Mononuclear cell (primary cell): ENCODE results near the gene MPZ. TPM values are rescaled to one million over a fixed set of nuclear protein-coding genes. Genes with fewer than 3 reads are reported as not detected.

Experiments
- total RNA-seq: library from RNA; depleted of rRNA; stranded (reverse); fragments of >200 nt; gene quantifications from one replicate; pipeline ENCODE4 v1.2.3, GENCODE V29; 2012

The MPZ gene
- total RNA-seq, 1 donor, result 1.0 TPM

Other genes starting within 250 kb of the MPZ start
- gene ARHGAP30, start 240.1 kb downstream of the MPZ start, total RNA-seq, result 60.3 TPM
- gene NECTIN4, start 220.4 kb downstream of the MPZ start, total RNA-seq, result 1.4 TPM
- not detected for gene KLHDC9, start 211.6 kb downstream of the MPZ start, total RNA-seq
- 20.0 TPM for gene PFDN2, start 191.9 kb downstream of the MPZ start, total RNA-seq
- 9.0 TPM for gene NIT1, start 191.9 kb downstream of the MPZ start, total RNA-seq
- 27.2 TPM for gene DEDD, start 177.3 kb downstream of the MPZ start, total RNA-seq
- gene UFC1, start 156.0 kb downstream of the MPZ start, total RNA-seq, result 118 TPM
- gene USP21, start 150.5 kb downstream of the MPZ start, total RNA-seq, result 11.1 TPM
- 5.1 TPM for gene PPOX, start 143.5 kb downstream of the MPZ start, total RNA-seq
- gene B4GALT3, start 132.5 kb downstream of the MPZ start, total RNA-seq, result 18.7 TPM
- gene ADAMTS4, start 110.9 kb downstream of the MPZ start, total RNA-seq, result 0.21 TPM
- gene NDUFS2, start 107.6 kb downstream of the MPZ start, total RNA-seq, result 38.0 TPM
- gene FCER1G, start 94.7 kb downstream of the MPZ start, total RNA-seq, result 190 TPM
- gene APOA2, start 86.3 kb downstream of the MPZ start, total RNA-seq, result not detected
- gene TOMM40L, start 83.9 kb downstream of the MPZ start, total RNA-seq, result 10.0 TPM
- gene NR1I3, start 71.8 kb downstream of the MPZ start, total RNA-seq, result 0.31 TPM
- not detected for gene PCP4L1, start 51.2 kb downstream of the MPZ start, total RNA-seq
- 22.7 TPM for gene SDHC, start 4.4 kb upstream of the MPZ start, total RNA-seq
- gene CFAP126, start 57.9 kb upstream of the MPZ start, total RNA-seq, result not detected
- gene FCGR2A, start 195.5 kb upstream of the MPZ start, total RNA-seq, result 182 TPM
- gene HSPA6, start 214.6 kb upstream of the MPZ start, total RNA-seq, result 2.8 TPM
- 27.8 TPM for gene FCGR3A, start 239.8 kb upstream of the MPZ start, total RNA-seq